SK-N-SH (cell line): ENCODE data around the gene TAF13. TPM values are rescaled to one million over a fixed set of nuclear protein-coding genes. Genes with fewer than 3 reads are reported as not detected.

Experiments used
- CTCF ChIA-PET: fragments of 300-600, 350-600 bp; formaldehyde crosslinking; extraction: SDS; loops from one replicate; lab custom pipeline; 2021; lab: Yijun Ruan, JAX
- POLR2A ChIA-PET: fragments of 350-600 bp; sonication (Branson Sonifier 250); formaldehyde crosslinking; extraction: SDS; loops from one replicate; lab custom pipeline; 2020; ENCODE audit warnings: antibody characterized with exemption, inconsistent platforms; lab: Yijun Ruan, JAX
- DNase-seq: peaks from one replicate; pipeline ENCODE4 v3.0.0; 2012
- H2AFZ ChIP-seq: fragments of 200-600 bp; sonication (generic); 2 replicates; pipeline ENCODE4 v1.8.1; 2016; ENCODE audit warnings: antibody characterized with exemption, mild to moderate bottlenecking, low read depth
- H3F3A ChIP-seq: fragments of 200-600 bp; sonication (generic); replicated peaks from 2 replicates; pipeline ENCODE3; 2016; ENCODE audit warnings: antibody characterized with exemption, mild to moderate bottlenecking; ENCODE audit not compliant: insufficient read depth
- H3K27ac ChIP-seq, 2 experiments: fragments of 200-500 bp in 1 of 2; fragments of 200-600 bp in 1 of 2; sonication (Bioruptor generic) in 1 of 2; sonication (generic), shearing (Covaris generic) in 1 of 2; 2 replicates each; pipeline versions ENCODE4 v1.5.1 to v1.6.1; 2014 to 2016; ENCODE audit warnings: low read depth in 2 of 2, inconsistent platforms in 1 of 2, low read length in 1 of 2, mild to moderate bottlenecking in 1 of 2, mixed read lengths in 1 of 2
- H3K27me3 ChIP-seq: fragments of 200-600 bp; sonication (generic), shearing (Covaris generic); 2 replicates; pipeline ENCODE4 v1.6.1; 2016; ENCODE audit warnings: mixed run types; ENCODE audit not compliant: insufficient read depth
- H3K36me3 ChIP-seq, 2 experiments: fragments of 200-500 bp in 1 of 2; fragments of 200-600 bp in 1 of 2; sonication (Bioruptor generic) in 1 of 2; sonication (generic) in 1 of 2; replicated peaks in 1 of 2; 2 replicates each; pipeline versions ENCODE3 to v1.5.1; 2014 to 2016; ENCODE audit warnings: low read length in 1 of 2, mild to moderate bottlenecking in 1 of 2; ENCODE audit not compliant: insufficient read depth in 2 of 2, control insufficient read depth in 1 of 2
- H3K4me1 ChIP-seq, 2 experiments: fragments of 200-500 bp in 1 of 2; fragments of 200-600 bp in 1 of 2; sonication (Bioruptor generic) in 1 of 2; sonication (generic), shearing (Covaris generic) in 1 of 2; 2 replicates each; pipeline versions ENCODE4 v1.5.1 to v1.6.1; 2014 to 2016; ENCODE audit warnings: low read depth in 1 of 2, low read length in 1 of 2, mixed run types in 1 of 2; ENCODE audit not compliant: insufficient read depth in 2 of 2, control insufficient read depth in 1 of 2
- H3K4me2 ChIP-seq: fragments of 200-600 bp; sonication (generic), shearing (Covaris generic); 2 replicates; pipeline ENCODE4 v1.6.1; 2017; ENCODE audit warnings: mixed run types
- H3K4me3 ChIP-seq, 2 experiments: fragments of 200-500 bp in 1 of 2; fragments of 200-600 bp in 1 of 2; sonication (Bioruptor generic) in 1 of 2; sonication (generic), shearing (Covaris generic) in 1 of 2; 2 replicates each; pipeline versions ENCODE4 v1.5.1 to v1.8.1; 2014 to 2016; ENCODE audit warnings: low read depth in 2 of 2, inconsistent platforms in 1 of 2, low read length in 1 of 2, mild to moderate bottlenecking in 1 of 2, mixed read lengths in 1 of 2, moderate library complexity in 1 of 2
- H3K79me2 ChIP-seq: fragments of 200-600 bp; sonication (generic); 2 replicates; pipeline ENCODE4 v1.8.1; 2017; ENCODE audit warnings: mild to moderate bottlenecking; ENCODE audit not compliant: insufficient read depth
- H3K9ac ChIP-seq: fragments of 200-600 bp; sonication (generic); 2 replicates; pipeline ENCODE4 v1.6.1; 2017; ENCODE audit warnings: mixed run types
- H3K9me2 ChIP-seq: fragments of 200-600 bp; sonication (generic); 2 replicates; pipeline ENCODE4 v1.6.1; 2017; ENCODE audit warnings: mixed run types
- H3K9me3 ChIP-seq: fragments of 200-600 bp; sonication (generic); 2 replicates; pipeline ENCODE4 v1.6.1; 2017; ENCODE audit warnings: mixed run types, mild to moderate bottlenecking, moderate library complexity
- H4K20me1 ChIP-seq: fragments of 200-600 bp; sonication (generic); 2 replicates; pipeline ENCODE4 v1.6.1; 2017; ENCODE audit warnings: mild to moderate bottlenecking, mixed run types; ENCODE audit not compliant: insufficient read depth
- FOXM1 ChIP-seq: IDR thresholded peaks from 2 replicates; pipeline ENCODE4 v1.4.0; 2012; ENCODE audit warnings: low read depth, mild to moderate bottlenecking
- GABPA ChIP-seq: IDR thresholded peaks from 2 replicates; pipeline ENCODE4 v1.4.0; 2012; ENCODE audit warnings: low read depth, mild to moderate bottlenecking
- JUND ChIP-seq: IDR thresholded peaks from 2 replicates; pipeline ENCODE4 v1.4.0; 2012
- MEF2A ChIP-seq: IDR thresholded peaks from 2 replicates; pipeline ENCODE4 v1.4.0; 2012; ENCODE audit warnings: low read depth, borderline replicate concordance
- MXI1 ChIP-seq: IDR thresholded peaks from 2 replicates; pipeline ENCODE4 v1.6.1; 2012; ENCODE audit warnings: mild to moderate bottlenecking, low read depth, low read length, improper control_type of control experiment
- NRF1 ChIP-seq: IDR thresholded peaks from 2 replicates; pipeline ENCODE4 v1.6.1; 2012; ENCODE audit warnings: low read depth, mild to moderate bottlenecking, low read length
- POLR2AphosphoS5 ChIP-seq: IDR thresholded peaks from 2 replicates; pipeline ENCODE4 v1.6.1; 2012; ENCODE audit warnings: low read depth, low read length
- SMC3 ChIP-seq: IDR thresholded peaks from 2 replicates; pipeline ENCODE4 v1.6.1; 2012; ENCODE audit warnings: low read depth, low read length, improper control_type of control experiment
- TEAD4 ChIP-seq: IDR thresholded peaks from 2 replicates; pipeline ENCODE4 v1.4.0; 2012; ENCODE audit warnings: mild to moderate bottlenecking, borderline replicate concordance; ENCODE audit not compliant: insufficient read depth
- YY1 ChIP-seq: IDR thresholded peaks from 2 replicates; pipeline ENCODE4 v1.4.0; 2012; ENCODE audit warnings: low read depth, mild to moderate bottlenecking
- WGBS: methylation state at CpG from one replicate; pipeline ENCODE4 v1.1.6; 2017; ENCODE audit warnings: low lambda C conversion rate; 5-methylcytosine and 5-hydroxymethylcytosine counted together
- polyA plus RNA-seq, 3 experiments: library from polyadenylated mRNA; depleted of rRNA; stranded (reverse); fragments of >200 nt; gene quantifications; 2 replicates each; pipeline ENCODE4 v1.2.3, GENCODE V29; 2012
- TF ChIP-seq, protein P1 (sequence below): fragments of 150-350 bp; IDR thresholded peaks from 2 replicates; pipeline ENCODE4 v1.6.1; 2016; ENCODE audit warnings: mild to moderate bottlenecking, low read depth, low read length
- TF ChIP-seq, protein P2 (sequence below): IDR thresholded peaks from 2 replicates; pipeline ENCODE4; 2012

Gene TAF13
- polyA plus RNA-seq, 1 of the 3 experiments (the other 2 are of a cell fraction), result 16.0 TPM

DNA sequence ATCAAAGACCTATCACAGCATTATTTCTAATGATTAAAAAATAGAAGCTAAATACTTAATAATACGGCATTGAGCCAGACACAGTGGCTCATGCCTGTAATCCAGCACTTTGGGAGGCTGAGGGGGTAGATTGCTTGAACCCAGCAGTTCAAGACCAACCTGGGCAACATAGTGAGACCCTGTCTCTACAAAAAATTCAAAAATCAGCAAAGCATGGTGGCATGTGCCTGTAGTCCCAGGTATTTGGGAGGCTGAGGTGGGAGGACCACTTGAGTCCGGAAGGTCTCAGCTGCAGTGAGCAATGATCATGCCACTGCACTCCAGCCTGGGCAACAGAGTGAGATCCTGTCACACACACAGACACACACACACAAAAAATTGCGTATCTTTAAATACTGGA, 10.7 kb downstream of the TAF13 start:
- Histone ChIP-seq H3K4me1 (no peaks in the 10 kb centered on the region), H3K27me3 (no peaks in the 10 kb centered on the region), H3K4me3 (no peak overlapping the region), H4K20me1 (peaks cover 31% of the 10 kb centered on the region), H2AFZ (no peak overlapping the region), H3K4me2 (no peak overlapping the region), H3K79me2 (peaks cover 63% of the 10 kb centered on the region)
- WGBS, result 94% methylated on average over 2 of the region's 3 CpGs
- ChIA-PET CTCF (no interaction called here), POLR2A (interaction anchor here (1.4 kb wide), 1 partner anchor 11 kb away, joined by 5 read pairs; the partner anchor contains the start of gene TAF13)
- no peak for TF ChIP-seq SMC3
- TF ChIP-seq, protein P1, sequence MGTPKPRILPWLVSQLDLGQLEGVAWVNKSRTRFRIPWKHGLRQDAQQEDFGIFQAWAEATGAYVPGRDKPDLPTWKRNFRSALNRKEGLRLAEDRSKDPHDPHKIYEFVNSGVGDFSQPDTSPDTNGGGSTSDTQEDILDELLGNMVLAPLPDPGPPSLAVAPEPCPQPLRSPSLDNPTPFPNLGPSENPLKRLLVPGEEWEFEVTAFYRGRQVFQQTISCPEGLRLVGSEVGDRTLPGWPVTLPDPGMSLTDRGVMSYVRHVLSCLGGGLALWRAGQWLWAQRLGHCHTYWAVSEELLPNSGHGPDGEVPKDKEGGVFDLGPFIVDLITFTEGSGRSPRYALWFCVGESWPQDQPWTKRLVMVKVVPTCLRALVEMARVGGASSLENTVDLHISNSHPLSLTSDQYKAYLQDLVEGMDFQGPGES, result no peak
- TF ChIP-seq, protein P2, sequence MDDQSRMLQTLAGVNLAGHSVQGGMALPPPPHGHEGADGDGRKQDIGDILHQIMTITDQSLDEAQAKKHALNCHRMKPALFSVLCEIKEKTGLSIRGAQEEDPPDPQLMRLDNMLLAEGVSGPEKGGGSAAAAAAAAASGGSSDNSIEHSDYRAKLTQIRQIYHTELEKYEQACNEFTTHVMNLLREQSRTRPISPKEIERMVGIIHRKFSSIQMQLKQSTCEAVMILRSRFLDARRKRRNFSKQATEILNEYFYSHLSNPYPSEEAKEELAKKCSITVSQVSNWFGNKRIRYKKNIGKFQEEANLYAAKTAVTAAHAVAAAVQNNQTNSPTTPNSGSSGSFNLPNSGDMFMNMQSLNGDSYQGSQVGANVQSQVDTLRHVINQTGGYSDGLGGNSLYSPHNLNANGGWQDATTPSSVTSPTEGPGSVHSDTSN, result no peak
- TF ChIP-seq NRF1, result no peak
- TF ChIP-seq GABPA, result no peak
- TF ChIP-seq, all 33 proteins: peak for 0
- Histone ChIP-seq H3K27ac (no peak overlapping the region), H3F3A (peaks cover 13% of the 10 kb centered on the region), H3K9ac (no peak overlapping the region), H3K9me3 (no peaks in the 10 kb centered on the region), H3K36me3 (peaks cover 25 to 70% of the 10 kb centered on the region in 2 experiments), H3K9me2 (no peaks in the 10 kb centered on the region)
- no peak for DNase-seq

DNA sequence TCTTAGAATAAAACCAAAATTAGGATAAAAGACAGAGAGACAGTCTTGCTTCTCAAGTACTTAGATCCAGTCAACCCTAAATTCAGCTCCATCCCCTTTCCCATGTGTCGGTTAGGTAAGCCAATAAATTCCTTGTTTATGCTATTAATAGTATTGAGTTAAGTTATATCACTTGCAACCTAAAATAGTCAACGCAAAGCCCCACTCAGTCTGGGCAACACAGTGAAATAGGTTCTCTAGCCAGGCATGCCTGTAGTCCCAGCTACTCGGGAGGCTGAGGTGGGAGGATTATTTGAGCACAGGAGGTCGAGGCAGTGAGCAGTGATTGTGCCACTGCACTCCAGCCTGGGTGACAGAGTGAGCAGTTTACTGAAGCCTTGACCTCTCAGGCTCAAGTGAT, 14.6 kb downstream of the TAF13 start:
- ChIA-PET POLR2A (interaction anchor here (0.6 to 2.1 kb wide), 4 partner anchors 14 to 74 kb away, joined by 3 to 7 read pairs (median 4); partner anchors contain the start of gene TAF13), CTCF (interaction anchor here (1.3 kb wide), 1 partner anchor 52 kb away, joined by 3 read pairs; a partner anchor contains a TSS)
- no peak overlapping the region for H3K4me2 ChIP-seq
- H4K20me1 ChIP-seq, result peaks cover 5% of the 10 kb centered on the region; the same call in 1 of the 2 replicates
- no peak for TF ChIP-seq MEF2A
- TF ChIP-seq POLR2AphosphoS5, result no peak
- no peak for TF ChIP-seq GABPA
- no peak for TF ChIP-seq YY1
- TF ChIP-seq FOXM1, result no peak
- TF ChIP-seq NRF1, result no peak
- no peak for TF ChIP-seq SMC3
- TF ChIP-seq MXI1, result no peak
- no peak for TF ChIP-seq JUND
- TF ChIP-seq, protein P1, result no peak
- no peak for TF ChIP-seq TEAD4
- H3K9ac ChIP-seq, result no peak overlapping the region
- 91% methylated on average over 4 of the region's 4 CpGs for WGBS
- H3K4me3 ChIP-seq, result no peak overlapping the region
- peaks cover 15 to 38% of the 10 kb centered on the region in 2 experiments for H3K36me3 ChIP-seq
- H3K9me2 ChIP-seq, result no peaks in the 10 kb centered on the region
- no peak for DNase-seq
- peaks cover 13% of the 10 kb centered on the region for H3F3A ChIP-seq
- H2AFZ ChIP-seq, result no peak overlapping the region
- peaks cover 24% of the 10 kb centered on the region; the same call in 1 of the 2 replicates for H3K79me2 ChIP-seq
- no peak overlapping the region for H3K27ac ChIP-seq
- H3K4me1 ChIP-seq, result no peaks in the 10 kb centered on the region
- no peaks in the 10 kb centered on the region for H3K27me3 ChIP-seq
- no peaks in the 10 kb centered on the region for H3K9me3 ChIP-seq
